Lung (tissue), 12 donors: Measurements from ENCODE around the gene FBP1. TPM values are rescaled to one million over a fixed set of nuclear protein-coding genes. Genes with fewer than 3 reads are reported as not detected.

ENCODE experiments used
- ATAC-seq: fragments of 200-7000 bp; cut with Tn5 transposase; one replicate; pipeline ENCODE4 v1.9.1; 2020; ENCODE audit warnings: moderate number of reproducible peaks; ENCODE audit not compliant: insufficient read depth, low FRiP score
- DNase-seq, 3 donors: peaks; one replicate each; pipeline ENCODE4 v3.0.0-alpha.2; 2013 to 2017
- H3K27ac ChIP-seq, 2 donors: one replicate each; pipeline ENCODE4 v1.5.1; 2013; ENCODE audit warnings: mild to moderate bottlenecking in 2 of 2, moderate library complexity in 2 of 2, control low read depth in 1 of 2, inconsistent platforms in 1 of 2, low read depth in 1 of 2, low read length in 1 of 2
- H3K27me3 ChIP-seq, 3 donors: one replicate each; pipeline ENCODE4 v1.5.1; 2013; ENCODE audit warnings: low read length in 2 of 3; ENCODE audit not compliant: control insufficient read depth in 3 of 3, insufficient read depth in 3 of 3
- H3K36me3 ChIP-seq, 4 donors: one replicate each; pipeline ENCODE4 v1.5.1; 2013; ENCODE audit warnings: low read length in 4 of 4, mild to moderate bottlenecking in 1 of 4, moderate library complexity in 1 of 4; ENCODE audit not compliant: control insufficient read depth in 4 of 4, insufficient read depth in 4 of 4
- H3K4me1 ChIP-seq, 5 donors: one replicate each; pipeline ENCODE4 v1.5.1; 2013; ENCODE audit warnings: low read length in 5 of 5, mild to moderate bottlenecking in 2 of 5, moderate library complexity in 1 of 5; ENCODE audit not compliant: control insufficient read depth in 5 of 5, insufficient read depth in 5 of 5
- H3K4me3 ChIP-seq: one replicate; pipeline ENCODE4 v1.5.1; 2013; ENCODE audit warnings: mild to moderate bottlenecking, control low read depth, moderate library complexity
- H3K9ac ChIP-seq, 2 donors: one replicate each; pipeline ENCODE4 v1.5.1; 2013; ENCODE audit warnings: low read length in 2 of 2, control low read depth in 1 of 2; ENCODE audit not compliant: insufficient read depth in 1 of 2
- H3K9me3 ChIP-seq, 4 donors: one replicate each; pipeline ENCODE4 v1.5.1; 2013; ENCODE audit warnings: low read length in 3 of 4, mild to moderate bottlenecking in 1 of 4, moderate library complexity in 1 of 4; ENCODE audit not compliant: control insufficient read depth in 4 of 4, insufficient read depth in 3 of 4
- WGBS, 2 donors: extraction: QIAGEN DNeasy Blood & Tissue Kit; methylation state at CpG; one replicate each; pipeline ENCODE4 v1.1.7; 2013; 5-methylcytosine and 5-hydroxymethylcytosine counted together
- polyA plus RNA-seq, 2 donors: library from polyadenylated mRNA; stranded (reverse); fragments of 200-250 nt; gene quantifications; one replicate each; pipeline ENCODE4 v1.2.1, GENCODE V29; 2013
- total RNA-seq, 2 donors: library from RNA; depleted of rRNA in 1 of 2; stranded (reverse); fragments of >200 nt in 1 of 2; gene quantifications; one replicate each; pipeline ENCODE4 v1.2.1, GENCODE V29; 2014 to 2021
- TF ChIP-seq, protein P1 (sequence below): IDR thresholded peaks from 2 replicates; pipeline ENCODE4 v1.5.1; 2012; ENCODE audit warnings: mild to moderate bottlenecking; ENCODE audit errors: control extremely low read depth, extremely low read depth
- donor health status: control.
- donor health status: control.
- donor health status: Bipolar disorder and iron deficiency.
- donor health status: healthy.
- donor health status: DM: yes; HTN: yes; CAD: no.

FBP1 gene
- total and polyA plus RNA-seq, 4 donors: 17.1 to 259 (median 154) TPM

DNA sequence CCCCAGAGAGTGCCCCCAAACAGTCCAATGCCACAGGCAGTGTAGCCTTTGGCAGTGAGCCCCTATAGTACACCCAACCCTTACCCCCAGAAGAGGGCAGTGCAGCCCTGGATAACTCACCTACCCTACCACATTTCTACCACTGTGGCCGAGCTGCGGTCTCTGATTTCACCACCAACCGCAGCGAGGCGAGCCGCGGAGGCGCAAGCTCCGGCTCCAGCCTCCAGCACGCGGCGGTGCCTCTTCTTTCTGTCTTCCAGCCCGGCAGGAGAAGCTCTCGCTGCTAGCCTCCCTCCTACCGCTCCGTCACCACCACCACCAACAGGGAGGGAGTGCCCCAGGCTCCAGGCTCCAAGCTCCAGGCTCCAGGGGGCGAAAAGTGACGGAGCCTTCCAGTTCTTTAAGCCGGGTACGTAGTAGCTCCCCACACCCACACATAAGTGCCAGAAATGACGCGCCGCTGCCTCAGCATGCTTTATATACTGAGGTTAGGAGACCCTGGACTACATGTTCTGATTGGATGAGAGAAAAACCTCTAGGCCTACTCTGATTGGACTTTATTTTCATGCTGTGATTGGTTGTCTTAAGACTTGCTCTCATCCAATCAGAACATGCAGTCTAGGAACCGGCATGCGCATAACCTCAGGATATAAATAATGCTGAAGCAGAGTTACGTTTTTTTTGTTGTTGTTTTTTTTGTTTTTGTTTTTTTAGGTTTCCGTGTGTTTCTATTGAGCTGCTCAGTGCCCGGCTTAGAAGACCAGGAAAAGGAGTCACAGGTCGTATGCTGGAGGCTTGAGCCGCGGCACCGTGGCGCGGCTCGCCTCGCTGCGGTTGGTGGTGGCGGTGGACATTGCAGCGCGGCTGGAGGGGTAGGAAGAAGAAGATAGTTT lies 84.6 kb downstream of the FBP1 start, which contains the start of gene PCAT7:
PCAT7 (plus strand) TSS at position 645 of the 893 bp plus-strand sequence.
- Histone ChIP-seq H3K9me3 (no peaks in the 10 kb centered on the region), H3K4me3 (no peak within 1 kb of the TSS), H3K27ac (no peak within 1 kb of the TSS), H3K9ac (no peak within 1 kb of the TSS), H3K4me1 (no peaks in the 10 kb centered on the region), H3K27me3 (no peaks in the 10 kb centered on the region), H3K36me3 (no peaks in the 10 kb centered on the region)
- ATAC-seq (no peak), DNase-seq (peak; percentile 45 to 78 (median 56))
- TF ChIP-seq, protein P1, sequence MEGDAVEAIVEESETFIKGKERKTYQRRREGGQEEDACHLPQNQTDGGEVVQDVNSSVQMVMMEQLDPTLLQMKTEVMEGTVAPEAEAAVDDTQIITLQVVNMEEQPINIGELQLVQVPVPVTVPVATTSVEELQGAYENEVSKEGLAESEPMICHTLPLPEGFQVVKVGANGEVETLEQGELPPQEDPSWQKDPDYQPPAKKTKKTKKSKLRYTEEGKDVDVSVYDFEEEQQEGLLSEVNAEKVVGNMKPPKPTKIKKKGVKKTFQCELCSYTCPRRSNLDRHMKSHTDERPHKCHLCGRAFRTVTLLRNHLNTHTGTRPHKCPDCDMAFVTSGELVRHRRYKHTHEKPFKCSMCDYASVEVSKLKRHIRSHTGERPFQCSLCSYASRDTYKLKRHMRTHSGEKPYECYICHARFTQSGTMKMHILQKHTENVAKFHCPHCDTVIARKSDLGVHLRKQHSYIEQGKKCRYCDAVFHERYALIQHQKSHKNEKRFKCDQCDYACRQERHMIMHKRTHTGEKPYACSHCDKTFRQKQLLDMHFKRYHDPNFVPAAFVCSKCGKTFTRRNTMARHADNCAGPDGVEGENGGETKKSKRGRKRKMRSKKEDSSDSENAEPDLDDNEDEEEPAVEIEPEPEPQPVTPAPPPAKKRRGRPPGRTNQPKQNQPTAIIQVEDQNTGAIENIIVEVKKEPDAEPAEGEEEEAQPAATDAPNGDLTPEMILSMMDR: peak; percentile 2
- 78 to 80% methylated on average over 40 of the region's 40 CpGs for WGBS, 2 donors

GRCh38 chr9:94554078-94554438 lies 85.3 kb downstream of the FBP1 start:
- Histone ChIP-seq H3K27ac (no peak overlapping the region), H3K9me3 (no peaks in the 10 kb centered on the region), H3K4me1 (no peaks in the 10 kb centered on the region), H3K36me3 (no peaks in the 10 kb centered on the region), H3K4me3 (no peak overlapping the region), H3K27me3 (no peaks in the 10 kb centered on the region), H3K9ac (no peak overlapping the region)
- DNase-seq: no peak
- 89 to 91% methylated on average over 15 to 16 of the region's 16 CpGs for whole genome bisulfite sequencing, 2 donors
- no peak for ATAC-seq
- TF ChIP-seq, protein P1: no peak

Other genes with a start within 250 kb of the FBP1 start
- gene PCAT7, start 84.4 kb downstream of the FBP1 start, total RNA-seq: under 1 TPM in 1 of 2 donors, not detected in 1; 0.09 TPM
- gene PCAT7, start 84.4 kb downstream of the FBP1 start, polyA plus RNA-seq: under 1 TPM; 0.10 to 0.28 TPM
- under 1 TPM in 1 of 2 donors, not detected in 1; 0.88 TPM for gene FBP2, start 45.7 kb downstream of the FBP1 start, total RNA-seq
- gene FBP2, start 45.7 kb downstream of the FBP1 start, polyA plus RNA-seq: under 1 TPM in 1 of 2 donors, not detected in 1; 0.02 TPM
- gene AOPEP, start 87.2 kb upstream of the FBP1 start, total RNA-seq: 100 to 1,000 TPM in 1 of 2 donors, 10 to 100 TPM in 1; 76.9 to 121 TPM
- gene AOPEP, start 87.2 kb upstream of the FBP1 start, polyA plus RNA-seq: 10 to 100 TPM; 29.0 to 43.0 TPM